DOHH2 (cell line): ENCODE measurements around the gene NUDT8.

Experiments
- H3F3A ChIP-seq: fragments of 200-600 bp; sonication (generic), shearing (Covaris generic); 2 replicates; pipeline ENCODE4 v1.6.0; 2016; ENCODE audit warnings: antibody characterized with exemption, mild to moderate bottlenecking; ENCODE audit not compliant: control insufficient read depth, insufficient read depth
- H3K27ac ChIP-seq: fragments of 200-600 bp; sonication (generic); 2 replicates; pipeline ENCODE4 v1.5.1; 2014; ENCODE audit warnings: low read depth, mild to moderate bottlenecking, low read length, moderate library complexity
- H3K27me3 ChIP-seq: fragments of 200-600 bp; sonication (generic); 2 replicates; pipeline ENCODE4 v1.6.1; 2014; ENCODE audit warnings: mild to moderate bottlenecking, low read length, mixed read lengths; ENCODE audit not compliant: control insufficient read depth
- H3K36me3 ChIP-seq: fragments of 200-600 bp; sonication (generic); 2 replicates; pipeline ENCODE4 v1.6.1; 2014; ENCODE audit warnings: mild to moderate bottlenecking, low read length, moderate library complexity, mixed read lengths; ENCODE audit not compliant: control insufficient read depth
- H3K4me1 ChIP-seq: fragments of 200-600 bp; sonication (generic); 2 replicates; pipeline ENCODE4 v1.6.1; 2014; ENCODE audit warnings: mild to moderate bottlenecking, low read length, mixed read lengths; ENCODE audit not compliant: control insufficient read depth
- H3K4me2 ChIP-seq: fragments of 200-600 bp; sonication (generic); 2 replicates; pipeline ENCODE4 v1.6.0; 2014; ENCODE audit warnings: mild to moderate bottlenecking, low read length, moderate library complexity
- H3K4me3 ChIP-seq: fragments of 200-600 bp; sonication (generic); 2 replicates; pipeline ENCODE4 v1.5.1; 2014; ENCODE audit warnings: mild to moderate bottlenecking, low read length, mixed read lengths
- H3K79me2 ChIP-seq: fragments of 200-600 bp; sonication (generic); 2 replicates; pipeline ENCODE4 v1.6.1; 2014; ENCODE audit warnings: mild to moderate bottlenecking, low read length, mixed read lengths; ENCODE audit not compliant: control insufficient read depth
- H3K9me2 ChIP-seq: fragments of 200-600 bp; sonication (generic); replicated peaks from 2 replicates; pipeline ENCODE4 v1.6.1; 2014; ENCODE audit warnings: mild to moderate bottlenecking, low read length, mixed read lengths; ENCODE audit not compliant: control insufficient read depth
- H3K9me3 ChIP-seq: fragments of 200-600 bp; sonication (generic); 2 replicates; pipeline ENCODE4 v1.6.1; 2014; ENCODE audit warnings: antibody characterized with exemption, low read length, mixed read lengths; ENCODE audit not compliant: control insufficient read depth, insufficient read depth
- H4K20me1 ChIP-seq: fragments of 200-600 bp; sonication (generic); 2 replicates; pipeline ENCODE4 v1.6.0; 2014; ENCODE audit warnings: low read depth, mild to moderate bottlenecking, antibody characterized with exemption, low read length, moderate library complexity; ENCODE audit not compliant: control insufficient read depth, insufficient read depth
- EZH2phosphoT487 ChIP-seq: fragments of 200-600 bp; sonication (generic); IDR thresholded peaks from 2 replicates; pipeline ENCODE4 v1.6.1; 2017; ENCODE audit warnings: borderline replicate concordance, mild to moderate bottlenecking, antibody characterized with exemption, low read length, moderate library complexity, mixed read lengths
- TF ChIP-seq, protein P1 (sequence below): fragments of 200-600 bp; sonication (generic); IDR thresholded peaks from one replicate; pipeline ENCODE4 v1.5.1; 2014; ENCODE audit warnings: antibody characterized with exemption, mild to moderate bottlenecking, low read depth, low read length; ENCODE audit not compliant: poor library complexity, severe bottlenecking

Gene NUDT8

DNA sequence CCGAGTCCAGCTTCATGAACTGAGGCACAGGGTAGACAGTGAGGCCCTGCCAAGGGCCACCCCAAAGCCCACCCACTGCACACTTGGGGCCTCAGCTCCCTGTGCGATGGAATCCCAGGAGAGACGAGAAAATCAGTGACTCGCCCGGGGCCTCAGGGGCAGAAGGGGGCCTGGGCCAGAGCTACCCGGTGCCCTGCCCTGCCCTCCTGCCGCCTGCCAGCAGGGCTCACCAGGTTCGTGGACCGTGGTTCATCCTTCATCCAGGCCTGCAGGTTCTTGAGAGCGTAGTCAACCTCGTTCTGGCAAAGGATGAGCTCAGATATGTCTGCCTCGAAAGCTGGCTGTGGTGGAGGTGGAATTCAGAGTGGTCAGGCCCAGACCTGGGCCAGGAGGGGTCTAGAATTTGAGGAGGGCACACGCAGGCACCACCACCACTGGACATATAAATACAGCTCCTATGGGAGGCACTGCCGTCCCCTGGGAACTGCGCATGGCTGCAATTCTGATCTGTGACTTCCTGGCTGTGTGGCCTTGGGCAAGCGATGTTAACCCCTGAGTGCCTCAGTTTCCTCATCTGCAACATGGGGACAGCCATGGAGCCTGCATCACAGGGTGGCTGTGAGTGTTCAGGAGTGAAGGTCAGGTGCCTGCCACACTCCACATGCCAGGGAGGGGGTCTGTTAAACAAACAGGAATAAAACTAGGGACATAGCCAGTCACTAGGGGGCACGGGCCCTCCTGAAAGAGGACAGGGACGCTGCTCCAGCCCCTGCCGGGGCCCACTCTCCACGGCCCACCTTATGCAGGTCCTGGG lies 37.1 kb upstream of the NUDT8 start:
- Histone ChIP-seq H3K4me2 (peak overlapping the region; percentile 92), H3K36me3 (no peaks in the 10 kb centered on the region), H3K4me3 (peak overlapping the region; percentile 53), H3K27ac (peak overlapping the region; percentile 82), H3K4me1 (peaks cover 54% of the 10 kb centered on the region), H3F3A (peaks cover 7% of the 10 kb centered on the region), H3K79me2 (no peaks in the 10 kb centered on the region), H4K20me1 (no peaks in the 10 kb centered on the region), H3K27me3 (no peaks in the 10 kb centered on the region), H3K9me2 (no peaks in the 10 kb centered on the region), H3K9me3 (peaks cover 4% of the 10 kb centered on the region; the same call in 1 of the 2 replicates)
- no peak for TF ChIP-seq EZH2phosphoT487
- TF ChIP-seq, protein P1, sequence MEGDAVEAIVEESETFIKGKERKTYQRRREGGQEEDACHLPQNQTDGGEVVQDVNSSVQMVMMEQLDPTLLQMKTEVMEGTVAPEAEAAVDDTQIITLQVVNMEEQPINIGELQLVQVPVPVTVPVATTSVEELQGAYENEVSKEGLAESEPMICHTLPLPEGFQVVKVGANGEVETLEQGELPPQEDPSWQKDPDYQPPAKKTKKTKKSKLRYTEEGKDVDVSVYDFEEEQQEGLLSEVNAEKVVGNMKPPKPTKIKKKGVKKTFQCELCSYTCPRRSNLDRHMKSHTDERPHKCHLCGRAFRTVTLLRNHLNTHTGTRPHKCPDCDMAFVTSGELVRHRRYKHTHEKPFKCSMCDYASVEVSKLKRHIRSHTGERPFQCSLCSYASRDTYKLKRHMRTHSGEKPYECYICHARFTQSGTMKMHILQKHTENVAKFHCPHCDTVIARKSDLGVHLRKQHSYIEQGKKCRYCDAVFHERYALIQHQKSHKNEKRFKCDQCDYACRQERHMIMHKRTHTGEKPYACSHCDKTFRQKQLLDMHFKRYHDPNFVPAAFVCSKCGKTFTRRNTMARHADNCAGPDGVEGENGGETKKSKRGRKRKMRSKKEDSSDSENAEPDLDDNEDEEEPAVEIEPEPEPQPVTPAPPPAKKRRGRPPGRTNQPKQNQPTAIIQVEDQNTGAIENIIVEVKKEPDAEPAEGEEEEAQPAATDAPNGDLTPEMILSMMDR = peak; percentile 21

- Histone ChIP-seq H3K27ac (no peak overlapping the region), H3K36me3 (no peaks in the 10 kb centered on the region), H3F3A (peaks cover 10% of the 10 kb centered on the region), H4K20me1 (no peaks in the 10 kb centered on the region), H3K27me3 (no peaks in the 10 kb centered on the region), H3K4me3 (peak overlapping the region; percentile 53; the same call in 1 of the 2 replicates), H3K9me2 (no peaks in the 10 kb centered on the region), H3K4me1 (peaks cover 54% of the 10 kb centered on the region), H3K79me2 (no peaks in the 10 kb centered on the region), H3K9me3 (peaks cover 4% of the 10 kb centered on the region; the same call in 1 of the 2 replicates), H3K4me2 (peak overlapping the region; percentile 92)
- TF ChIP-seq, protein P1 = no peak
- TF ChIP-seq EZH2phosphoT487 = no peak
Observed at GRCh38 chr11:67666303-67666645, 36.5 kb upstream of the NUDT8 start.

DNA sequence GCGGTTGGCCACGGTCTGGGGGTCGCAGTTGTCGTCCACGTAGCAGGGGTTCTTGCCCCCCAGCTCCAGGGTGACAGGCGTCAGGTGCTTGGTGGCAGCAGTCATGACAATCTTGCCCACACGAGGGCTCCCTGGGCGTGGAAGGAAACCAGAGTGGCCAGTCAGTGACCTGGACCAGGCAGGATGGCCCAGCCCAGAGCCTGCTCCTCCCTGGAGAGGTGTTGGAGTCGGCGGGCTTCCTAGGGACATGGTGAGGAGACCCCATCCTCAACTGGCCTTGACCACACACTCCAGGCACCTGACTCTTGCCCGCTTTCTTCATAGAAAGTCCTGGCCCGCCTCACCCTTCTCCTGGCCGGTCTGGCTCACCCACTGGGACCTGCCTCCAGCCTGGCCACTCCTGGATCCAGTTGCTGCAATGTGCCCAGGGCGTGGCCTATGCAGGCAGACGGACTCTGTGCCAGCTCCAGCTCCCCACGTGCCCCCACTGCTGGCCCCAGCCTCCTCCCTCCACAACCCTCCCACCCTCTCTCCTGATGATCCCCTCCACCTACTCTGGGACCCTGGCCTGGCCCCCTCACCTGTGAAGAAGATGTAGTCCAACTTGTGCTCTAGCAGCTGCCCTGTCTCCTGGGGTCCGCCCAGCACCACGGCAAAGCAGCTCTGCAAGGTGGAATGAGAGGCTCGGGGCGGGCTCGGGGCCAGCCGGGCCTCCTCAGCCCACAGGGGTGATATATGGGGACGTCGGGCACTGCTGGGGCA lies 36.0 kb upstream of the NUDT8 start:
- Histone ChIP-seq H3F3A (peaks cover 10% of the 10 kb centered on the region), H3K27me3 (no peaks in the 10 kb centered on the region), H3K4me3 (no peak overlapping the region), H3K4me2 (peak overlapping the region; percentile 92), H3K27ac (no peak overlapping the region), H3K79me2 (no peaks in the 10 kb centered on the region), H3K9me2 (no peaks in the 10 kb centered on the region), H4K20me1 (no peaks in the 10 kb centered on the region), H3K4me1 (peaks cover 48% of the 10 kb centered on the region), H3K36me3 (no peaks in the 10 kb centered on the region), H3K9me3 (peaks cover 4% of the 10 kb centered on the region; the same call in 1 of the 2 replicates)
- TF ChIP-seq, protein P1 = peak; percentile 60
- TF ChIP-seq EZH2phosphoT487 = no peak
